GM15510 (cell line): ENCODE data around the gene WHRN.

Experiments used
- POLR2A ChIP-seq: IDR thresholded peaks from 3 replicates; pipeline ENCODE4 v1.6.1; 2011; ENCODE audit warnings: borderline replicate concordance; ENCODE audit not compliant: insufficient read length; ENCODE audit errors: extremely low read depth

WHRN gene

DNA sequence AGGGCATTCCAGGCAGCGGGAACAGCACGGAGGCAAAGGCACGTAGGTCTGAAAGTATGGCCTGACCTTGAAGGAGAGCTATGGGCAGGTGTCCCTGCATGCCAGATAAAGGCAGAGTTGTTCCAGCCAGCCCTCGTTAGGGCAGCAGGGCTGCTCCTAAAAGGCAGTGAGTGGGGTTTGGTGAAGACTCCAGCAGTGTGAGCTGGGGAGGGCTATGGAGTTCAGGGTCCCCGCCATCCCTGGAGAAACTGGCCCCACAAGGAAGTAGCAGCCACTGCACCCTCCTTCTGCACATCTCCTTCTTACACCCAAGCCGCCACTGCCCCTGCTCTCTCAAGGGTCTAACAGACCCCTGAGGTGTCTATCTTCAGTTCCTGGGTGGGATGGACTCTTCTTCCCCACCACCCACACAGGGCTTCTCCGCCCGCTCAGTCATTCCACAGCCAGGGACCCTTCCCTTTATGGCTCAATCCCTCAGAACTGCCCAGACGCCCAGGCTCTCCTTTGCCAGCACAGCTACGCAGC, 118.8 kb downstream of the WHRN start:
- peak; percentile 16 for TF ChIP-seq POLR2A

DNA sequence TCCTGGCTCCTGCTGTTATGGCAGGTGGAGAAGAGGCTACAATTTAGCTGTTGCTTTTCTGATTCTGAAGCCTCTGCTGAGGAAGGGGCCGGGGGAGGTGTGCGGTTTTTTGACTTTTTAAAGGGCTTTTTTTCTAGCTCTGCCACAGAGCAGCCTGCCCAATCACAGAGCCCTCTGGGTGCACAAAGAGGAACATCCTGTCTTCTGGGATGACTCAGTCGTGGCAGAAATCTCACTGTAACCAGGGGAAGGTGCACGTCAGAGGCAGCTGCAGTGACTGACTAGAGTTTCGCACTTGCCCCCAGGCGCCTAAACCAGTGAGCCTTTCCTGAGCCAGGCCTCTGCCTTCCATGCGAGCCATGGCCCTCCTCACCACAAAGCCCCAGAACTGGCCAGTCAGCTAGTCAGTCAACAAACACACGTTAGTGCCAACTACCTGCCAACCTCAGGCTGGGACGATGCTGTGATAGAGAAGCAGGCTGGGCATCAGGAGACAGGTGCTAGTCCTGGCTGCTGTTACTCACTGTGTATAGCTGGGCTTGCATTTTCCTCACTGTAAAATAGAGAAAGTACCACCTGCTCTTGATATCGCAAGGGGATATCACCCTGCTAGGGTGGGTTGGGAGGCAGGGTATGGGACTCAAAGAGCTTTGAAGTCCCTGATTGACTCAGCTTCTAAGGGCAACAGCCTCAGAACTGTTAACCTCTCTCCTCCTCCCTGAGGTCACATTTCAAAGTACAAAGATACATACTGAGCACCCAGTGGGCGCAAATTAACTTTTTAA, 119.7 kb downstream of the WHRN start:
- peak; percentile 82 for TF ChIP-seq POLR2A

DNA sequence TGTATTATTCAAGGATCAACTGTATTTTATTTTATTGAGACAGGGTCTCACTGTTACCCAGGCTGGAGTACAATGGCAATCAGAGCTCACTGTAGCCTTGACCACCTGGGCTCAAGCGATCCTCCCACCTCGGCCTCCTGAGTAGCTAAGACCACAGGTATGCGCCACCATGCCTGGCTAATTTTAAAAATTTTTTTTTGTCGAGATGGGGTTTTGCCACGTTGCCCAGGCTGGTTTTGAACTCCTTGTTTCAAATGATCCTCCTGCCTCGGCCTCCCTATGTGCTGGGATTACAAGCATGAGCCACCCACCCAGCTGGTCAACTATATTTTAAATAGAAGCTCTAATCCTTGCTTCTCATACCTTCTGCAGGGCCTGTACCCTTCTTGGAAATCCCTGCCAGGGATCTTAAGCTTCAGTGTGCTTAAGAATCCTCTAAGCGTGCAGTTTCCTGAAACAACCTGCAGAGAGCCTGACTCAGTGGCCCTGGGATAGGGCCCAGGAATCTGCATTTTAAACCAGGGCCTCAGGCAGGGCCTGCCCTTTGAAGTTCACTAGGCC, 120.4 kb downstream of the WHRN start:
- no peak for TF ChIP-seq POLR2A

DNA sequence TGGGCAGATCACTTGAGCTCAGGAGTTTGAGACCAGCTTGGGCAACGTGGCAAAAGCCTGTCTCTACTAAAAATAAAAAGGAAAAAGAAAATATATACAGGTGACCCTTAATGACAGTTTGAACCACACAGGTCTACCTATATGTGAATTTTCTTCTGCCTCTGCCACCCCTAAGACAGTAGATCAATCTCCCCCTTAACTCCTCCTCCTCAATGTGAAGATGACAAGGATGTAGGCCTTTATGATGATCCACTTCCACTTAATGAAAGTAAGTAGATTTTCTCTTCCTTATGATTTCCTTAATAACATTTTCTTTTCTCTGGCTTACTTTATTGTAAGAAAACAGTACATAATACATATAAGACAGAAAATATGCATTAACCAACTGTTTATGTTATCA, 120.9 kb downstream of the WHRN start:
- TF ChIP-seq POLR2A: no peak

DNA sequence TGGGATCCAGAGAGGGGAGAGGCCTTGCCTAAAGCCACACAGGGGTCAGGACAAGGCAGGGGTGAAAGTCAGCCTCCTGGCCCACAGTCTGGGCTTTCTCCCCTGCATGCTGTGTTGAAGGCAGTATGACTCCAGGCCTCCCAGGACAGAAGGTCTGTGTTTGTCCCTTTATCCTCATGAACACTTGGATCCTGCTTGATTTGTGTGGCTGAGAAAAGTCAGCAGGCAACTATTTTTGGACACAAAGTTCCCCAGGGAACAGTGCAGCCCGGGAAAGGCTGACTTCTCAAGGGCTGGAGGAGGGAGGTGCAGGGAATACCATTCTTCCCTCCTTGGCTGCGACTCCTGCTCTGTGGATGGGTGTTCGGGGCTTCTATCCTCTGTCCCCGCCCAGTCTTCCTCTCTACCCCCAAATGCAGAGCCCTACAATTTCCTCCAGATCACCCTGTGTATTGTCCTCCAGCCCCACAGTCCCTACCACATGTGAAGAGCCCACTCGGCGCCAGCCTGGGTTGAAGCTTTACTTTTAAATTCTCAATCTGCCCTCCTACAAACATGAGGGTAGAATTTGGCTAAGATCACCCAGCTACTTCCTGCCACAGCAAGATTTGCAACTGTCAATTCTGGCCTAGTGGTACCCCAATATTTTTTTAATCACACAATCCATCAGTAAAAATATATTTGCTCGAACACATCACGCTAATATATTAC, 121.6 kb downstream of the WHRN start:
- no peak for TF ChIP-seq POLR2A

DNA sequence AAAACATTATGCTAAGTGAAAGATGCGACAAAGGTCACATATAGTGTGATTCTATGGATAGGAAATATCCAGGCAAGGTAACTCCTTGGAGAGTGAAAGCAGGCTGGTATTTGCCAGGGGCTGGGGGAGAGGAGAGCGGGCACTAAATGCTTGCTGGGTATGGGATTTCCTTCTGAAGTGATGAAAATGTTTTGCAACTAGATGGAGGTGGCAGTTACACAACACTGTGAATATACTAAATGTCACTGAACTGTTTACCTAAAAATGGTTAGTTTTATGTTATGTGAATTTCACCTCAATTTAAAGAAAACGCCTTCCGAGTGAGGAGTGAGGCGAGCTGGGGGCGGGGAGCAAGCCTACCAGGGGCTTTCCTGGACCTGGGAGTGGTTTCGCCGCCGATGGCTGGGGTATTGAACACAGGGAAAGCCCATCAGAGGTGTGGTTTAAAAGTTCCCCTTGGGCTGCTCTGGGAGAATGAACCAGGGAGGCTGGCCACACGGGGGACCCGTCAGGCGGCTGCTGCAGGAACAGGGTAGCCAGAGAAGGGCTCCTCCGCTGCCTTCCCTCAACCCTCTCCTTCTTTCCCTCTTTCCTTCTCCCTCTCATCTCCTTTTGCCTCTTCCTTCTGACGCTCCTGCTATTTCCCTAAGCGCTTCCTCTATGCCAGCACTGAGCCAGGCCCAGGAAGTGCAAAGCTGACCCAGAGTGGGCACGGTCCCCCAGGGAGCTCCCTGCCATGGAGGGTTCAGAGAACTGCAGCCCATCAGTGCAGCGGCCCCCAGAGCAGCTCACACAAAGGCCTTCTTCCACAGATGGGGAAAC, 122.4 kb downstream of the WHRN start:
- TF ChIP-seq POLR2A: peak; percentile 48

DNA sequence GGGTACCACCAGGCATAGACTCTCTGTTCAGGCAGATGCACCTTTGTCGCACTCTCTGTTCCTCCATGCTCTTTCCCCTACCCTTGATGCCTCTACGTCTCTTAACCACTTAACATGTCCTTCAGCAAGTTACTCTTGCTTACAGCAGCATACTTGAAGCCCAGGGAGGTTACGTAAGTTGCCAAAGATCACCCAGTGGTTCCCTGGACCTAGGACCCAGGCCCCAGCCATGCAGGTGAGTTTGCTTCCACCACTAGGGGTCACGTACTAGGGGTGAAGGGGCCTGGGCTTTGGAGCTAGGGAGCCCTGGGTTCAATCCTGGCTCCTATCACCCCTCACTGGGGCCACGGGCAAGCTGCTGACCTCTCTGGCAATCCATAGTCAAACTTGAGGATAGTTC, 126.4 kb downstream of the WHRN start:
- TF ChIP-seq POLR2A: no peak

DNA sequence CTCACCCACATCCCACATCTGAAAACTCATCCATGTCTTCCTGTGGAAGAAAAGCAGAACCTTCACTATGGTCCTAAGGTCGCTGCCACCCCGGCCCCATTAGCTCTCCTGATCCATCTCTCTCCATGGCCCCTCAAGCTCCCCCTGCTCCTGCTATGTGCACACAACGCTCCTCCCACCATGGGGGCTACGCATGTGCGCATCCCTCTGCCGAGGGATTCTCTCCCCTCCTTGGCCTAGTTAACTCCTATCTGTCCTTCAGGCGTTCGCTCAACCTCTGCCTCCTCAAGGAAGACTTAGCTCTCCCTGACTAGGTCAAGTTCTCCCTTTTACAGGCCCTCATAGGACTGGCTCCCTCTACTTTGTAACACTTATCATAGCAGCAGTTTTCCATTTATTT, 127.3 kb downstream of the WHRN start:
- no peak for TF ChIP-seq POLR2A

DNA sequence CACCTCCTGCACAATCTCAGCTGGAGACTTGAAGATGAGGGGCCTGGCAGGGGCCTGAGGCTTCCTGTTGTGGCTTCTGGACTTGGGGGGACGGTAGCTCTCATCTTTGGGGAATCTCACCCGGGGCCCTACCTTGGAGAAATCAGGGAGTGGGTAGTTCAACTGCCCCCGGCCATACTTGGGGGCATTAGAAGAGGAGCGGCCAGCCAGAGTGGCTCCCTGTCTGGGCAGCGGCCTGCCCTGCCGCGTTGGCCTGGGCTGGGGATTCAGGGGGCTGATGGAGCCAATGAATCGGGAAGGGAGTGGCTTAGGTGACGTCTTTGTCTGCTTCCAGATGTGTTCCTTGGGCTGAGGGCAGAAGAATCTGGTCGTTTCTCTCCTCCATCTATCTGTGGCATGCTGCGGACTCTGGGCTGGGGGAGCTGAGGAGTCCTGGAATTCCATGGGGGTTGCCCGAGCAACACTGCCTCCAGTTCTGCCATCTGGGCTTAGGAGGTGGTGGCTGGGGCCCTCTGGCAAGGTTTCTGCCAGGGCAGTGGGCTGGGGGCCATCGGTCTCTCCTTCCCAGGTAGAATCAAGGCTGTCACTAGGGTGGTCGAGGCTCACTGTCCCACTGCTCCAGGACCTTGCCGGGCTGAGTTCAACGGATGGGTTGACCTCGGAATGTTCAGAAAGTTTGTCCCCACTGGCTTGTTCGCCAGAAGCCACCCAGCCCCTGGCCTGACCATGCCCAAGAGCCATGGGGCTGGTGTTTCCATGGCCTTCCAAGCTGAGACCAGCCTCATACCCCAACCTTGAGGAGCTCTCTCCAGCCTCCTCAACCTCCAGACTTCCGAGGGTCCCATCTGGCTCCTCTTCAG, 128.5 kb downstream of the WHRN start:
- no peak for TF ChIP-seq POLR2A

DNA sequence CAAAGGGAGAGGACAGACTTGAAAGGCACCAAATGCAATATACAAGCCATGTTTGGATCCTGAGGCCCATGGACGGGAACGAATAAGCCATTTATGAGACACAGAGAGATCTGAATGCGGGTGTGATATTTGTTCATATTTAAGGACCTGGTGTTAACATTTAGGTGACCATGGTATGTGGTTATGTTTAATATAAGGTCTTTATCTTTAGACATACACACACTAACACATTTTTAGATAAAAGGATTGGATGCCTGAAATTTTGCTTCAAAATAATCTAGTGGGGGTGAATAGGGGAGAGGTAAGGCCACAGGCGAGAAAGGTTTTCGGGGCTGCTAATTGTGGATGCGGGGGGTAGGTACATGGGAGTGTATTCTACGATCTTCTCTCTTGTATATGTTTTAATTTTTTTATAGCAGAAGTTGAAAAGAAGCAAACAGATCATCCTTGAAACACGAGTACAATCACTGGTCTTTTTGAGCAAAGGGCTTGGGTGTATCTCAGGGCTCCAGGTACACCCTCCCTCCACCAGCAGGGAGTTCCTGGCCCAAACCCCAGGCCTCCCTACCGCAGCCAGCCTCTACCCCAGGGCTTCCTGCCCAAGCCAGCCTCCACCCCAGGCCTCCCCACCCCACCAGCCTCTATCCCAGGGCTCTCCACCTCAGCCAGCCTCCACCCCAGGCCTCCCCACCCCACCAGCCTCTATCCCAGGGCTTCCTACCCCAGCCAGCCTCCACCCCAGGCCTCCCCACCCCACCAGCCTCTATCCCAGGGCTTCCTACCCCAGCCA, 129.7 kb downstream of the WHRN start:
- TF ChIP-seq POLR2A: no peak

DNA sequence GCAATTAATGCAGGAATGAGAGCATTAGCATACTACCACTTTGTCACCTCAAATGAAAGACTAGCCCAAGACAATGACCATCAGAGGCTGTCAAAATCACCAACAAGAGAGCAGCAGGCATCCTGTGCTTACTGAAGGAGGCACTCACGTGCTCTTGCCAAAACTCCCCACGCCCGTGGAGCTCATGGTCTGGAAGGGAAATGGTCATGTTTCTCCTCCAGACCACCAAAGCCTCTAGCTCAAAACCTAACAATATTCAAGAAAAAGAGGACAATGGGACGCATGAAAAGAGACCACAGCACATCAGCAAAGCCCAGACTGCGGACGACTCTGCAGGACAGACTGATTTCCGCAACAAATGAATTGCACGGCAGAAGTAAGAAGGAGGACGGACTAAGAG, 130.3 kb downstream of the WHRN start:
- TF ChIP-seq POLR2A: no peak

DNA sequence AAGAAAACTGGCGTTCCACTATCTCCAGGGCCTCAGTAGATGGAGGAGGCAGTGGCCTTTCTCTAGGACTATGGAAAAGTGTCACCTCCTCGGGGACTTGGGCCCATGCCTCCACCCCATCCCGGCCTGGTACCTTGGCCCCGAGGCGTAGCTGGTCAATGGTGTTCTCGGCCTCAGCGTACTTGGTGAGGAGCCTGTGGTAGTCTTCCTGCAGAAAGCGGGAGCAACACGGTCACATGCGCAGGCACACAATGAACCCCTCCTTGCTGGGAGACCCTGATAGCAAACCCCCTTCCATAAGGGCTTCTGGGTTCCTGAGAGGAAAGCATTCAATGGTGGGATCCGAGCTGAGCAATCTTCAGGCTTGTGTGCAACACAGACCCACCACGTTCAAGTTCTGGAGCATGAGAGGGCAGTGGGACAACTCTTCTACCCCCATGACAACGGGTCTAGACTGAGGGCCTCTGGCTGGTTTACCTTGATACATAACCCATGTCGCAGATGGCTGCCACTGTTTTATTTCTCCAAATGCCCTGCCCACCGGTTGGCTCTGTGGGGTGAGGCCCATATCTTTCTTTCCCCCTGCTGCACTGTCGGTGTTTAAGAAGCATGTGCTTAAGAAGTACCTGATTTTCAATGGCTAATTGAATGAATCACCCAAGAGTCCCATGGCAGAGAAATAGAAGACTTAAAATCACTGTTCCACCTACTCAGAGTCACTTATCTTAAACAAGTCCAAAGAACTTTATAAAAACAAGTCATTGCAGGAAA, 131.1 kb downstream of the WHRN start:
- TF ChIP-seq POLR2A: no peak

DNA sequence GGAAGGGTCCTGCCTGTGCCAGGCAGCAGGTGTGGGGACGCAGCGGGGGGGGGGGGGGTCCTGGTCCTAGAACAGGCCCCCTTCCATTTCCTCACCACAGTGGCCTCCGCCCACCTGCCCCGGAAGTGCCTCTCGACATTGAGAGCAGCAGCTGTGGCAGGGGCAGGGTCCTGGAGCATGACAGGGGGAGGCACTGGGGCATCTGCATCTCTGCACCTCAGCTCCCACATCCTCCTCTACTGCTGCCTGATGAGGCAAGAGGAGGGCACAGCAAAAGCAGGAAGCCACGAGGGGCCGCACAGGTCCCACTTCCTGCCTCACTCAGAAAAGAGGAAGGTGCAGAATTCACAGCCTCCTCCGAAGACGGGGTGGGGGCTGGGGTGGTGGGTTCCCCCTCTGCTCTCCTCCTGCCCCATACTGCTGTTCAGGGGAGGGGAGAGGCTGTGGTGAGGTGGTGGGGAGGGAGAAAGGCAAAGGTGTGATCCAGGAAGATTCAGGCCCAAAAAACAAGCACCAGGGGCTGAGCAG, 132.3 kb downstream of the WHRN start:
- peak; percentile 45 for TF ChIP-seq POLR2A
